ENCODE data around the gene FAF1.
"Not testable (repeated sequence)": the region's sequence is repeated elsewhere in the genome, so short reads cannot be mapped to it uniquely, and the experiment has no call there.

Gene FAF1

GRCh38 chr1:50959303-50959912 is 659 bp downstream of the FAF1 start:
- H3K36me3 Mint-ChIP-seq (ENCODE audit: low read depth), result peaks cover 20% of the 10 kb centered on the region
- peaks cover 23% of the 10 kb centered on the region for H3K4me1 Mint-ChIP-seq (ENCODE audit: low read depth)
- H3K9me3 Mint-ChIP-seq, result no peaks in the 10 kb centered on the region
- peak overlapping the region; percentile 72 for H3K27ac Mint-ChIP-seq
- H3K27me3 Mint-ChIP-seq, result no peaks in the 10 kb centered on the region
- intact Hi-C loops (cut with micrococcal nuclease), result no loop called here
- peak overlapping the region; percentile 81 for H3K4me3 Mint-ChIP-seq

- H3K27me3 Mint-ChIP-seq, result no peaks in the 10 kb centered on the region
- intact Hi-C loops (cut with micrococcal nuclease), result no loop called here
- H3K36me3 Mint-ChIP-seq (ENCODE audit: low read depth), result peaks cover 20% of the 10 kb centered on the region
- H3K4me1 Mint-ChIP-seq (ENCODE audit: low read depth), result peaks cover 22% of the 10 kb centered on the region
- no peak overlapping the region for H3K27ac Mint-ChIP-seq
- no peak overlapping the region for H3K4me3 Mint-ChIP-seq
- no peaks in the 10 kb centered on the region for H3K9me3 Mint-ChIP-seq
These were observed 5.0 kb downstream of the FAF1 start for GRCh38 chr1:50955116-50955515.

GRCh38 chr1:50952566-50952965 is 7.5 kb downstream of the FAF1 start:
- H3K4me3 Mint-ChIP-seq; H3K27me3 Mint-ChIP-seq; intact Hi-C loops (cut with micrococcal nuclease); H3K9me3 Mint-ChIP-seq; H3K27ac Mint-ChIP-seq; H3K36me3 Mint-ChIP-seq (ENCODE audit: low read depth): not testable (repeated sequence)
- peaks cover 18% of the 10 kb centered on the region for H3K4me1 Mint-ChIP-seq (ENCODE audit: low read depth)

- peaks cover 15% of the 10 kb centered on the region for H3K4me1 Mint-ChIP-seq (ENCODE audit: low read depth)
- peaks cover 6% of the 10 kb centered on the region for H3K36me3 Mint-ChIP-seq (ENCODE audit: low read depth)
- no peak overlapping the region for H3K4me3 Mint-ChIP-seq
- H3K27me3 Mint-ChIP-seq, result no peaks in the 10 kb centered on the region
- intact Hi-C loops (cut with micrococcal nuclease), result no loop called here
- no peak overlapping the region for H3K27ac Mint-ChIP-seq
- no peaks in the 10 kb centered on the region for H3K9me3 Mint-ChIP-seq
These were observed 9.7 kb downstream of the FAF1 start for GRCh38 chr1:50950396-50950795.

GRCh38 chr1:50949286-50949982 is 10.6 kb downstream of the FAF1 start:
- Mint-ChIP-seq H3K27ac (no peak overlapping the region), H3K36me3 (ENCODE audit: low read depth) (peaks cover 6% of the 10 kb centered on the region), H3K9me3 (no peaks in the 10 kb centered on the region), H3K27me3 (no peaks in the 10 kb centered on the region), H3K4me3 (no peak overlapping the region), H3K4me1 (ENCODE audit: low read depth) (peaks cover 15% of the 10 kb centered on the region)
- intact Hi-C loops (cut with micrococcal nuclease), result no loop called here

- H3K27ac Mint-ChIP-seq, result no peak overlapping the region
- H3K27me3 Mint-ChIP-seq, result no peaks in the 10 kb centered on the region
- no peaks in the 10 kb centered on the region for H3K9me3 Mint-ChIP-seq
- peaks cover 11% of the 10 kb centered on the region for H3K4me1 Mint-ChIP-seq (ENCODE audit: low read depth)
- no peak overlapping the region for H3K4me3 Mint-ChIP-seq
- no peaks in the 10 kb centered on the region for H3K36me3 Mint-ChIP-seq (ENCODE audit: low read depth)
- intact Hi-C loops (cut with micrococcal nuclease), result no loop called here
These were observed 17.7 kb downstream of the FAF1 start for GRCh38 chr1:50942334-50942733.

GRCh38 chr1:50940291-50940690 is 19.8 kb downstream of the FAF1 start:
- intact Hi-C loops (cut with micrococcal nuclease), result no loop called here
- Mint-ChIP-seq H3K4me1 (ENCODE audit: low read depth) (peaks cover 6% of the 10 kb centered on the region), H3K27me3 (no peaks in the 10 kb centered on the region), H3K4me3 (no peak overlapping the region), H3K9me3 (no peaks in the 10 kb centered on the region), H3K36me3 (ENCODE audit: low read depth) (no peaks in the 10 kb centered on the region), H3K27ac (no peak overlapping the region)

GRCh38 chr1:50936321-50936720 is 23.7 kb downstream of the FAF1 start:
- Mint-ChIP-seq H3K36me3 (ENCODE audit: low read depth) (peaks cover 13% of the 10 kb centered on the region), H3K4me3 (no peak overlapping the region), H3K4me1 (ENCODE audit: low read depth) (peaks cover 7% of the 10 kb centered on the region), H3K27me3 (no peaks in the 10 kb centered on the region), H3K27ac (no peak overlapping the region), H3K9me3 (peaks cover 10% of the 10 kb centered on the region)
- intact Hi-C loops (cut with micrococcal nuclease), result no loop called here

- H3K4me1 Mint-ChIP-seq (ENCODE audit: low read depth), result peaks cover 11% of the 10 kb centered on the region
- intact Hi-C loops (cut with micrococcal nuclease), result not testable (repeated sequence)
These were observed 24.8 kb downstream of the FAF1 start for GRCh38 chr1:50935276-50935675.

GRCh38 chr1:50934838-50935237 is 25.2 kb downstream of the FAF1 start:
- no peaks in the 10 kb centered on the region for H3K27me3 Mint-ChIP-seq
- intact Hi-C loops (cut with micrococcal nuclease), result no loop called here
- no peak overlapping the region for H3K4me3 Mint-ChIP-seq

More at GRCh38 chr1:50935276-50935675, 24.8 kb downstream of the FAF1 start:
- H3K27me3 Mint-ChIP-seq, H3K4me3 Mint-ChIP-seq, H3K27ac Mint-ChIP-seq: not testable (repeated sequence)
- Mint-ChIP-seq H3K36me3 (ENCODE audit: low read depth) (peaks cover 13% of the 10 kb centered on the region), H3K9me3 (peaks cover 15% of the 10 kb centered on the region)

GRCh38 chr1:50933770-50934169 is 26.3 kb downstream of the FAF1 start:
- H3K27ac Mint-ChIP-seq; intact Hi-C loops (cut with micrococcal nuclease): not testable (repeated sequence)

More at GRCh38 chr1:50934838-50935237, 25.2 kb downstream of the FAF1 start:
- Mint-ChIP-seq H3K27ac (no peak overlapping the region), H3K9me3 (peaks cover 15% of the 10 kb centered on the region), H3K36me3 (ENCODE audit: low read depth) (peaks cover 13% of the 10 kb centered on the region), H3K4me1 (ENCODE audit: low read depth) (peaks cover 11% of the 10 kb centered on the region)

GRCh38 chr1:50932043-50932442 is 28.0 kb downstream of the FAF1 start:
- H3K36me3 Mint-ChIP-seq (ENCODE audit: low read depth), result peaks cover 20% of the 10 kb centered on the region
- H3K9me3 Mint-ChIP-seq, result peaks cover 15% of the 10 kb centered on the region
- H3K27ac Mint-ChIP-seq; H3K27me3 Mint-ChIP-seq; H3K4me3 Mint-ChIP-seq; intact Hi-C loops (cut with micrococcal nuclease): not testable (repeated sequence)
- peaks cover 11% of the 10 kb centered on the region for H3K4me1 Mint-ChIP-seq (ENCODE audit: low read depth)

More at GRCh38 chr1:50933770-50934169, 26.3 kb downstream of the FAF1 start:
- Mint-ChIP-seq H3K9me3 (peaks cover 15% of the 10 kb centered on the region), H3K4me1 (ENCODE audit: low read depth) (peaks cover 11% of the 10 kb centered on the region), H3K36me3 (ENCODE audit: low read depth) (peaks cover 13% of the 10 kb centered on the region)
- not testable (repeated sequence) for H3K4me3 Mint-ChIP-seq, H3K27me3 Mint-ChIP-seq

- intact Hi-C loops (cut with micrococcal nuclease), result loop anchor here (2.0 kb wide), 2 partner anchors 38 to 258 kb away; no protein-coding TSS in a partner anchor
- H3K4me3 Mint-ChIP-seq, result no peak overlapping the region
- no peaks in the 10 kb centered on the region for H3K27me3 Mint-ChIP-seq
- H3K27ac Mint-ChIP-seq, result no peak overlapping the region
- H3K9me3 Mint-ChIP-seq, result peaks cover 15% of the 10 kb centered on the region
- H3K36me3 Mint-ChIP-seq (ENCODE audit: low read depth), result peaks cover 20% of the 10 kb centered on the region
- peaks cover 11% of the 10 kb centered on the region for H3K4me1 Mint-ChIP-seq (ENCODE audit: low read depth)
These were observed 28.9 kb downstream of the FAF1 start for GRCh38 chr1:50930965-50931737.

- intact Hi-C loops (cut with micrococcal nuclease), result loop anchor here (2.0 kb wide), 2 partner anchors 39 to 259 kb away; no protein-coding TSS in a partner anchor
- H3K36me3 Mint-ChIP-seq (ENCODE audit: low read depth), result peaks cover 20% of the 10 kb centered on the region
- peaks cover 15% of the 10 kb centered on the region for H3K9me3 Mint-ChIP-seq
- no peaks in the 10 kb centered on the region for H3K27me3 Mint-ChIP-seq
- no peak overlapping the region for H3K27ac Mint-ChIP-seq
- no peak overlapping the region for H3K4me3 Mint-ChIP-seq
- peaks cover 11% of the 10 kb centered on the region for H3K4me1 Mint-ChIP-seq (ENCODE audit: low read depth)
These were observed 29.9 kb downstream of the FAF1 start for GRCh38 chr1:50930193-50930592.
